ENCODE measurements around the gene GINS2. TPM values are rescaled to one million over a fixed set of nuclear protein-coding genes. Genes with fewer than 3 reads are reported as not detected.

Gene GINS2
- total and polyA plus RNA-seq, 12 donors, result 0.20 to 2.8 (median 0.72) TPM

- intact Hi-C loops (cut with DNase I), result no loop called here
- no peaks in the 10 kb centered on the region for H3K27me3 ChIP-seq
- no peak for ATAC-seq
- peak overlapping the region in 2 of 10 donors; percentile 9 to 94 for H3K27ac ChIP-seq
- H3K4me3 ChIP-seq, result no peak overlapping the region
- DNase-seq, result no peak
- TF ChIP-seq CTCF (IDR thresholded peaks at IDR 0.05), result no peak
- H3K36me3 ChIP-seq, result peaks cover 0 to 13% (median 0%) of the 10 kb centered on the region in 9 donors
- peaks cover 0 to 14% (median 6%) of the 10 kb centered on the region in 11 donors for H3K9me3 ChIP-seq
- peaks cover 26 to 74% (median 64%) of the 10 kb centered on the region in 9 donors for H3K4me1 ChIP-seq
- 89 to 91% methylated on average over 5 of the region's 5 CpGs for WGBS, 2 donors
Measured at GRCh38 chr16:85629853-85630252, 58.9 kb downstream of the GINS2 start.

- peaks cover 26 to 79% (median 64%) of the 10 kb centered on the region in 9 donors for H3K4me1 ChIP-seq
- no peaks in the 10 kb centered on the region for H3K27me3 ChIP-seq
- peaks cover 0 to 14% (median 6%) of the 10 kb centered on the region in 11 donors for H3K9me3 ChIP-seq
- DNase-seq (peak in 1 of 2 donors; percentile 50), ATAC-seq (peak in 6 of 8 donors; percentile 25 to 72 (median 54))
- no peak for TF ChIP-seq CTCF (IDR thresholded peaks at IDR 0.05)
- H3K27ac ChIP-seq, result peak overlapping the region; percentile 27 to 94 (median 86)
- peaks cover 0 to 10% (median 0%) of the 10 kb centered on the region in 9 donors for H3K36me3 ChIP-seq
- intact Hi-C loops (cut with DNase I), result no loop called here
- WGBS, 2 donors, result 69 to 72% methylated on average over 10 of the region's 10 CpGs
- H3K4me3 ChIP-seq, result no peak overlapping the region
Measured at GRCh38 chr16:85629326-85629725, 59.4 kb downstream of the GINS2 start.

GRCh38 chr16:85628645-85629044 is 60.1 kb downstream of the GINS2 start:
- peaks cover 26 to 85% (median 68%) of the 10 kb centered on the region in 9 donors for H3K4me1 ChIP-seq
- intact Hi-C loops (cut with DNase I), result no loop called here
- H3K27ac ChIP-seq, result peak overlapping the region; percentile 27 to 94 (median 86)
- H3K36me3 ChIP-seq, result peaks cover 0 to 3% (median 0%) of the 10 kb centered on the region in 9 donors
- ATAC-seq, result no peak
- H3K27me3 ChIP-seq, result no peaks in the 10 kb centered on the region
- no peak for TF ChIP-seq CTCF (IDR thresholded peaks at IDR 0.05)
- 81 to 86% methylated on average over 14 of the region's 14 CpGs for WGBS, 2 donors
- no peak overlapping the region for H3K4me3 ChIP-seq
- H3K9me3 ChIP-seq, result peaks cover 0 to 14% (median 6%) of the 10 kb centered on the region in 11 donors
- DNase-seq, result no peak

GRCh38 chr16:85628265-85628556 is 60.5 kb downstream of the GINS2 start:
- intact Hi-C loops (cut with DNase I), result no loop called here
- 39 to 54% methylated on average over 5 of the region's 5 CpGs for WGBS, 2 donors
- no peak for TF ChIP-seq CTCF (IDR thresholded peaks at IDR 0.05)
- DNase-seq (no peak), ATAC-seq (peak in 3 of 8 donors; percentile 0 to 14 (median 2))
- H3K27me3 ChIP-seq, result no peaks in the 10 kb centered on the region
- peak overlapping the region in 2 of 10 donors; percentile 32 to 39 for H3K4me3 ChIP-seq
- H3K36me3 ChIP-seq, result peaks cover 0 to 3% (median 0%) of the 10 kb centered on the region in 9 donors
- peaks cover 26 to 88% (median 70%) of the 10 kb centered on the region in 9 donors for H3K4me1 ChIP-seq
- H3K9me3 ChIP-seq, result peaks cover 0 to 14% (median 6%) of the 10 kb centered on the region in 11 donors
- peak overlapping the region; percentile 63 to 94 (median 86) for H3K27ac ChIP-seq
